ENCODE data around the gene RPL28.

RPL28 gene

DNA sequence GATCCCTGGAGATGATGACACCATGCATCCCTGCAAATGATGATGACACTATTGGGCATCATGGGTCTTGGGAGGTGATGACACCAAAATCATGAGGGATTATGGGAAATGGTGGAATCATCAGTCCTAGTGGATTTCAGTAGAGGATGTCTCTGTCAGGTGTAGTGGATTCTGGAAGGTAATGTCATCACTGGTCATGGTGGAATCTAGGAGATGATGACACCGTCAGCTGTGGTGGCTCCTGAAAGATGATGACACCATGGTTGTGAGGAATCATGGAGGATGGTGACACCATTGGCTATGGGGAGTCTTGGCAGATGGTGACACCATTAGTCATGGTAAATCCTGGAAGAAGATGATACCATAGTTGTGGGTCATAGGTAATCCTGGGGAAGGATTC is 45.5 kb downstream of the RPL28 start:
- H3K27ac Mint-ChIP-seq = no peak overlapping the region
- no peak overlapping the region for H3K4me3 Mint-ChIP-seq
- no peaks in the 10 kb centered on the region for H3K9me3 Mint-ChIP-seq
- no peaks in the 10 kb centered on the region for H3K36me3 Mint-ChIP-seq (ENCODE audit: low read depth)
- TF ChIP-seq, protein P1, sequence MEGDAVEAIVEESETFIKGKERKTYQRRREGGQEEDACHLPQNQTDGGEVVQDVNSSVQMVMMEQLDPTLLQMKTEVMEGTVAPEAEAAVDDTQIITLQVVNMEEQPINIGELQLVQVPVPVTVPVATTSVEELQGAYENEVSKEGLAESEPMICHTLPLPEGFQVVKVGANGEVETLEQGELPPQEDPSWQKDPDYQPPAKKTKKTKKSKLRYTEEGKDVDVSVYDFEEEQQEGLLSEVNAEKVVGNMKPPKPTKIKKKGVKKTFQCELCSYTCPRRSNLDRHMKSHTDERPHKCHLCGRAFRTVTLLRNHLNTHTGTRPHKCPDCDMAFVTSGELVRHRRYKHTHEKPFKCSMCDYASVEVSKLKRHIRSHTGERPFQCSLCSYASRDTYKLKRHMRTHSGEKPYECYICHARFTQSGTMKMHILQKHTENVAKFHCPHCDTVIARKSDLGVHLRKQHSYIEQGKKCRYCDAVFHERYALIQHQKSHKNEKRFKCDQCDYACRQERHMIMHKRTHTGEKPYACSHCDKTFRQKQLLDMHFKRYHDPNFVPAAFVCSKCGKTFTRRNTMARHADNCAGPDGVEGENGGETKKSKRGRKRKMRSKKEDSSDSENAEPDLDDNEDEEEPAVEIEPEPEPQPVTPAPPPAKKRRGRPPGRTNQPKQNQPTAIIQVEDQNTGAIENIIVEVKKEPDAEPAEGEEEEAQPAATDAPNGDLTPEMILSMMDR (IDR thresholded peaks at IDR 0.05) = no peak
- DNase-seq = no peak
- no peaks in the 10 kb centered on the region for H3K4me1 Mint-ChIP-seq
- peaks cover 27% of the 10 kb centered on the region for H3K27me3 Mint-ChIP-seq (ENCODE audit: low read depth, poor library complexity)

DNA sequence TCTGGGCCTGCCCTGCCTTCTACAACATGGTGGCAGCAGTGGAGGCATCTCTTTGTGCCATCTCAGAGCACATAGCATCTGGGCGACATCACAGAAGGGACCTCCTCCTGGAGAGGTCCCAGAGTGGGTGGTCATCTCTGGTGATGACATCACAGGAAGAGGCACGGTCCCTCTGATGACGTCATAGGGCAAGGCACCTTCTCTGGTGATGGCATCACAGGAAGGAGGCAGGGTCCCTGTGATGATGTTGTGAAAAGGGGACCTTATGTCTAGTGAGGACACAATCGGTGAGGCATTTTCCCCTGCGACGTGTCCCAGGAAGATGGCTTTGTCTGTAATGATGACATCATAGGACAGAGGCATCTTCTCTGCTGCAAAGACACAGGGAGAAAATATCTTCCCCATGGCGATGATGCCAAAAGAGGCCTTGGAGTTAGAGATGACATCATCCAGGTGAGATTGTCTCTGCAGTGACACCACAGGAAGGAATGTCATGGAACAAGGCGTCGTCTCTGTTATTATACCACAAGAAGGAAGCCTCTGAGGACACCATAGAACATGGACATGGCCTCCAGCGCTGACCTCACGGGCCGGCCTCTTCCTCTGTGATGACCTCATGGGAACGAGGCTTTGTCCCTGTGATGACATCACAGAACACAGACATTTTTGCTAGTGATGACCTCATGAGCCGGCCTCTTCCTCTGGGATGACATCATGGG is 46.7 kb downstream of the RPL28 start:
- DNase-seq = no peak
- no peak overlapping the region for H3K4me3 Mint-ChIP-seq

DNA sequence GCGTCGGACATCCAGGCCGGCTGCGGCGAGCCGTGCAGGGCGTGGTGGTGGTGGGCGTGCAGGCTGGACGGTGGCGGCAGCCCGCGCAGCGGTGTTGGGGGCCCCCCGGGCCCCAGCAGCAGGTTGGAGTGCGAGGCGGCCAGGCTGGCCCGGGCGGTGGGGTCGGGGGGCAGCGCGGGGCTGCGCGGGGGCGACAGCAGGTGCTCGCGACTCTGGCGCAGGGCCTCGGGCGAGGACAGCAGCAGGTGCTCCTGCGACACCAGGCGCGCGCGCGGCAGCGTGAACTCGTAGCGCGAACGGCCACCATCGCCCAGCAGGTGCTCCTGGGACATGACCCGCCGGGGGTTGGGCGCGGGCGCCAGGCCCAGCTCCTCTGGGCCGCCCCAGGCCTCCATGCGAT is 47.6 kb downstream of the RPL28 start:
- Mint-ChIP-seq H3K9me3 (no peaks in the 10 kb centered on the region), H3K4me1 (peaks cover 5% of the 10 kb centered on the region), H3K27ac (no peak overlapping the region), H3K4me3 (no peak overlapping the region), H3K27me3 (ENCODE audit: low read depth, poor library complexity) (peaks cover 10% of the 10 kb centered on the region), H3K36me3 (ENCODE audit: low read depth) (no peaks in the 10 kb centered on the region)
- DNase-seq = no peak
- TF ChIP-seq, protein P1 (IDR thresholded peaks at IDR 0.05) = no peak

More for the DNA sequence above, 46.7 kb downstream of the RPL28 start:
- peaks cover 2% of the 10 kb centered on the region for H3K4me1 Mint-ChIP-seq
- no peaks in the 10 kb centered on the region for H3K36me3 Mint-ChIP-seq (ENCODE audit: low read depth)
- no peaks in the 10 kb centered on the region for H3K9me3 Mint-ChIP-seq
- TF ChIP-seq, protein P1 (IDR thresholded peaks at IDR 0.05) = no peak
- peaks cover 15% of the 10 kb centered on the region for H3K27me3 Mint-ChIP-seq (ENCODE audit: low read depth, poor library complexity)
- H3K27ac Mint-ChIP-seq = no peak overlapping the region

DNA sequence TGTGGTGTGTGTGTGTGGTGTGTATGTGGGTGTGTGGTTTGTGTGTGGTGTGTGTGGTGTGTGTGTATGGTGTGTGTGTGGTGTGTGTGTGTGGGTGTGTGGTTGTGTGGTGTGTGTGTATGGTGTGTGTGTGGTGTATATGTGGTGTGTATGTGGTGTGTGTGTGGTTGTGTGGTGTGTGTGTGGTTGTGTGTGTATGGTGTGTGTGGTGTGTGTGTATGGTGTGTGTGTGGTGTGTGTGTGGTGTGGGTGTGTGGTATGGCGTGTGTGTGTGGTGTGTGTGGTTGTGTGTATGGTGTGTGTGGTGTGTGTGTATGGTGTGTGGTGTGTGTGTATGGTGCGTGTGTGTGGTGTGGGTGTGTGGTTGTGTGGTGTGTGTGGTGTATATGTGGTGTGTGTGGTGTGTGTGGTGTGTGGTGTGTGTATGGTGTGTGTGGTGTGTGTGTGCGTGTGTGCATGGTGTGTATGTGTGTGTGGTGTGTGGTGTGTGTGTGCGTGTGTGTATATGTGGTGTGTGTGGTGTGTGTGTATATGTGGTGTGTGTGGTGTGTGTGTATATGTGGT is 48.7 kb downstream of the RPL28 start:
- TF ChIP-seq, protein P1 (IDR thresholded peaks at IDR 0.05) = no peak
- Mint-ChIP-seq H3K4me3 (no peak overlapping the region), H3K9me3 (peaks cover 4% of the 10 kb centered on the region), H3K27ac (no peak overlapping the region), H3K27me3 (ENCODE audit: low read depth, poor library complexity) (peaks cover 6% of the 10 kb centered on the region), H3K36me3 (ENCODE audit: low read depth) (no peaks in the 10 kb centered on the region), H3K4me1 (peaks cover 5% of the 10 kb centered on the region)
- DNase-seq = no peak

DNA sequence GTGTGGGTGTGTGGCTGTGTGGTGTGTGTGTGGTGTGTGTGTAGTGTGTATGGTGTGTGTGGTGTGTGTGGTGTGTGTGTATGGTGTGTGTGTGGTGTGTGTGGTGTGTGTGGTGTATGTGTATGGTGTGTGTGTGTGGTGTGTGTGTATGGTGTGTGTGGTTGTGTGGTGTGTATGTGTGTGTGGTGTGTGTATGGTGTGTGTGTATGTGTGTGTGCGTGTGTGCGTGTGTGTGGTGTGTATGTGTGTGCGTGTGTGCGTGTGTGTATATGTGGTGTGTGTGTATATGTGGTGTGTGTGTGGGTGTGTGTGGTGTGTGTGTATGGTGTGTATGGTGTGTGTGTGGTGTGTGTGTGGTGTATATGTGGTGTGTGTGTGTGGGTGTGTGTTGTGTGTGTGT is 49.3 kb downstream of the RPL28 start:
- Mint-ChIP-seq H3K9me3 (peaks cover 6% of the 10 kb centered on the region), H3K4me3 (no peak overlapping the region), H3K4me1 (peaks cover 5% of the 10 kb centered on the region), H3K27ac (no peak overlapping the region), H3K36me3 (ENCODE audit: low read depth) (no peaks in the 10 kb centered on the region), H3K27me3 (ENCODE audit: low read depth, poor library complexity) (peaks cover 6% of the 10 kb centered on the region)
- no peak for DNase-seq
- TF ChIP-seq, protein P1 (IDR thresholded peaks at IDR 0.05) = no peak

DNA sequence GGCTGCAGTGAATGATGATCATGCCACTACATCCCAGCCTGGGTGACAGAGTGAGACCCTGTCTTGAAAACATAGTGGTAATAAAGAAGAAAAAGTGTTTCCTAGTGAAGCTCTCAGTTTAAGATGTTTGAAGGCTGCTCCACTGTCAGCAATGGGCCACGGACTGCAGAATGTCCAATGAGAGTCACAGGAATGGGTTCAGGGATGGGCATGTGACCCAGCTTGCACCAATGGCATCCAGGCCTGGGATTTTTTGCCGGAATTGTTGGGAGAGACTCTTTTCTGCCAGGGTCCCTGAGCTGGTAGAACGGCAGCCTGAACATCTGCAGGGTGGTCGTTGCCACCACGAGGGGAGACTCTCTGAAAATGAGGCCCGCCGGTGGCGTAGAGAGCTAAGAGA is 51.1 kb downstream of the RPL28 start:
- Mint-ChIP-seq H3K4me1 (peaks cover 16% of the 10 kb centered on the region), H3K36me3 (ENCODE audit: low read depth) (no peaks in the 10 kb centered on the region), H3K27me3 (ENCODE audit: low read depth, poor library complexity) (no peaks in the 10 kb centered on the region), H3K27ac (no peak overlapping the region), H3K4me3 (no peak overlapping the region), H3K9me3 (peaks cover 10% of the 10 kb centered on the region)
- no peak for DNase-seq
- TF ChIP-seq, protein P1 (IDR thresholded peaks at IDR 0.05) = no peak
